Measurements from ENCODE around the gene NXPH2.

Gene NXPH2

DNA sequence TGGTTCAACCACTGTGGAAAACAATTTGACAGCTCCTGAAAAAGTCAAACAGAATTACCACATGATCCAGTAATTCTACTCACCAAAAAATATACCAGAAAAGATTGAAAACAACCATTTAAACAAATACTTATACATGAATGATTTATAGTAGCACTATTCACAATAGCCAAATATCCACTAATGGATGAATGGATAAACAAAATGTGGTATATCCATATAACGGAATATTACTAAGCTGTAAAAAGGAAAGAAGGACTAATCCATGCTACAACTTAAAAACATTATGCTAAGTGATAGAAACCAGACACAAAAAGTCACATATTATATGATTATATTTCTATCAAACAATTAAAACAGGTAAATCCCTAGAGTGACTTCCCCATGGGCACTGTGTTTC, 147.1 kb downstream of the NXPH2 start:
- DNase-seq (ENCODE audit: low spot score): no peak

DNA sequence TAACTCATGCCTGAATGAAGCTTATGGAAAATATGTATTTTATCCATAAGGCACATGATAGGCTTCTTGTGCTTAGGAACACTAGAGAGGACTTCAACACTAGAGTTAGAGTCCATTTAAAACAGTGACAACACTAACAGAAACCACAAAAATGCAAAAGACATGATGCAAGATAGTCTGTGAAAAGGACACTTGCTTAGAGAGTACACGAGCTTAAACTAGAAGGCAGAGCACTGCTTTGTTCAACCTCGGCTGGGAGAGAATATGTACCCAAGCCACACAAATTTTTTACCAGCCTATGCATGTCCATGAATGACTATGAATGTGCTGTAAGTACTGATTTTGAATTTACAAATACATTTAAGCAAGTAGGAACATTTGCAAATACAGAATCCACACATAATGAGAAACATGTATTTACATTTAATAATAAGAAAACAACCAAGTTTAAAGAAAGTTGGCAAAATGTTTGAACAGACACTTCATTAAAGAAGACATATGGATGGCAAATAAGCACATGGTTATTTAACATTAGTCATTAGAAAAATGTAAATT, 148.0 kb downstream of the NXPH2 start:
- no peak for DNase-seq (ENCODE audit: low spot score)

DNA sequence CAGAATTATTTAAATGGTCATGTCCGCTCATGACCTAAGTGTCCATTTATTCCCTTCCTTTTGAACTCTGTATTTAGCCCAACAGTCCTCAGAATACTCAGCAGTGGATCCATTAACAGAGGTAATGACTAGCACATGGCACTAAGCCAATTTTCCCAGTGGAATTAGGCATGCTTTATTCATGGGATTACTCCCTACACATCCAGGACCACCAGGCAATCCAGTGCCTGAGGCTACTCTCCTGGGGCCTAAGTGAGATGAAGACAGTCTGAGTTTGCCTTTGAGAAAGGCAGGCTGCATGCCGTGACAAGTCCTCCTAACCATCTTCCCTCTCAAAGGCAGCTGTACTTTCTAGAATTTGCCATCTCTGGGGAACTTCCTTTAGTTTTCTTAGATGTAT, 150.0 kb downstream of the NXPH2 start:
- DNase-seq (ENCODE audit: low spot score): no peak

DNA sequence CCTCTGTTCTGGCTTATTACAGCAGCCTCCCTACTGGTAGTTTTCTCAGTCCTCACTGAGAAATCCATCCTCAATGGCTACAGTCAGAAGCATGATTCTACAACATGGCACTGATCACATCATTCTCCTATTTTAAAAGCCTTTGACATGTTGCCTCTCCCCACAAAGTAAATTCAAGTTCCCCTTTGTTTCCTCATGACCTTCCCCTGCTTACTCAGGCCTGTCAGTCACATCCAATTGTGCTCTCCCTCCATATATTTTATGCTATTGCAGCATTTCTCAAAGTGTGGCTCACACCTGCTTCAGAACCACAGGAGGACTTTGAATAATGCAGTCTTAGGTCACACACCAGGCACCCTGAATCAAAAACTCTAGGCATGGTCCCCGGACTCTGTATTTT, 154.0 kb downstream of the NXPH2 start:
- no peak for DNase-seq (ENCODE audit: low spot score)

DNA sequence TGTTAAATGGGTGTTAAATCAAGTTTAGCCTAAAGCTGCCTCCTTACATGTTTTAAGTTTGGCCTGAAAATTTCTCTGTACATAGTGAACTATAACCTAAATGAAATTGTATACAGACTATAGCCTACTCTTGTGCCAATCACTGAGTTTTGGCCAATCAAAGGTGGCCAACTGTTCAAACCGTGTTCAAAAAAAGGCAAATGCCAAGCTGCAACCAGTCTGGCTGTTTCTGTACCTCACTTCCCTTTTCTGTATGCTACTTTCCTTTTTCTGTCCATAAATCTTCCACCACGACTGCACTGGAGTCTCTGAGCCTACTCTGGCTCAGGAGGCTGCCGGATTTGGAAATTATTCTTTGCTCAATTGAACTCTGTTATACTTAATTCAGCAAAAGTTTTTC, 157.6 kb downstream of the NXPH2 start:
- DNase-seq (ENCODE audit: low spot score): no peak

DNA sequence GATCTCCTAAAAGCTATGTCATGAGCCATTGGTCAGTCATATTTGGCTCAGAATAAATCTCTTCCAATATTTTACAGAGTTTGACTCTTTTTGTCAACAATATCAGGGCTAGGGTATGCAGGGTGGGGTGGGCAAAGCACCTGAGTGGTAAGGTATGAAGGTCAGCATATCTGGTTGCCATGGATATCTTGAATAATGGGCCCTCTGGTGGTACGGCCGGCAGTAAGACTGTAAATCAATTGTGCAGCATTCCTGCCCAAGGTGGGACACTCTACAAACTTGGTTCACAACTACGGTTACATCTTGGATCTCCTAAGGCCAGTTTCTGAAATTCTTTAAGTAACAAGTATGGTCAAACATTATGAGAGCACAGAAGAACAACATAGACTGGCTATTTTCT, 159.1 kb downstream of the NXPH2 start:
- no peak for DNase-seq (ENCODE audit: low spot score)

DNA sequence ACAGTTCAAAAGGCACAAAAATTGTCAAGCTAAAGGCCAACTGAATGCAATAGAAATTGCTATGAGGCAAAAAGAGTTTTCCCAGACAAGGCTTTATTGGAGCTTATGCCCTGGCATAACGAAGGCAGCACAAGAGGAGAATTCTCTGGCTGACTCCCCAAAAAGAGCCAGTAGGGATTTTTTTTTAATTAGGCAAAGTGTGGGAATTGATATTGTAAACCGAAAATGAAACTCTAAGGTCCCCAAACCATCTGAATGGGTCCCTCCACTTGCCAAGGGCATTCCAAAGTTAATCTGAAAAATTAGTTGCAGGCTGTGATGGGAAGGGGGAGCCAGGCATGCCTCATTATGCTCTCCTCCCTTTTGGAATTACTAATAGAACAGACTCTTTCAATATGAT, 159.8 kb downstream of the NXPH2 start:
- no peak for DNase-seq (ENCODE audit: low spot score)
